ENCODE data around the gene CAPN10.

- no peak for TF ChIP-seq HDGF (IDR thresholded peaks at IDR 0.05; ENCODE audit: borderline replicate concordance)
- no peak for TF ChIP-seq SUZ12 (IDR thresholded peaks at IDR 0.05)
- TF ChIP-seq PKNOX1 (IDR thresholded peaks at IDR 0.05), result no peak
- no peak for TF ChIP-seq ELF4 (IDR thresholded peaks at IDR 0.05)
Observed at GRCh38 chr2:240620149-240620731, 33.7 kb downstream of the CAPN10 start.
